ENCODE results near the gene PLB1.
A peak's percentile ranks its signal among the peaks of the same experiment; 100 is the strongest.

The PLB1 gene

DNA sequence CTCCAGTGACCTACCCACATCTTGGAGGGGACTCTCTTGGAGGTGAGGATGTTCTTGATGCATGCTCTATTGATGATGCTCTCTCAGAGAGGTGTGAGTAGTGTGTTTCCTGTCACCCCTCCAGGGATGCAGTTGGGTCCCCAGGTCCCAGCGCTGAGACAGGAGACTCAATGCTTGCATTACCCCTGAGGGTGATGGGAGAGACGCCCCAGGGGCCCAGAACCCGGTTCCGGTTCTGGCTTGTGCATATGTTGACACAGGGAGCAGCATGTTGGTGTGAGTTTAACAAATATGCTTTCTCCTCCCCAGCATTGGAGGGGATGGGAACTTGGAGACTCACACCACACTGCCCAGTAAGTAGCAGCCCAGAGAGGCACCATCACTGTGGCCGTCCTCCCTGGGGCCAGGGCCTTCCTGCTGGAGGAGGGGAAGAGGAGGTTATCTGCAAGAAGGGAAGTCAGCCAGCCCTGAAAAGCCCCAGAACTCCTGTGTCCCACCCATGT, 124.5 kb downstream of the PLB1 start:
- CTCF ChIA-PET = no interaction called here
- TF ChIP-seq, protein P1, sequence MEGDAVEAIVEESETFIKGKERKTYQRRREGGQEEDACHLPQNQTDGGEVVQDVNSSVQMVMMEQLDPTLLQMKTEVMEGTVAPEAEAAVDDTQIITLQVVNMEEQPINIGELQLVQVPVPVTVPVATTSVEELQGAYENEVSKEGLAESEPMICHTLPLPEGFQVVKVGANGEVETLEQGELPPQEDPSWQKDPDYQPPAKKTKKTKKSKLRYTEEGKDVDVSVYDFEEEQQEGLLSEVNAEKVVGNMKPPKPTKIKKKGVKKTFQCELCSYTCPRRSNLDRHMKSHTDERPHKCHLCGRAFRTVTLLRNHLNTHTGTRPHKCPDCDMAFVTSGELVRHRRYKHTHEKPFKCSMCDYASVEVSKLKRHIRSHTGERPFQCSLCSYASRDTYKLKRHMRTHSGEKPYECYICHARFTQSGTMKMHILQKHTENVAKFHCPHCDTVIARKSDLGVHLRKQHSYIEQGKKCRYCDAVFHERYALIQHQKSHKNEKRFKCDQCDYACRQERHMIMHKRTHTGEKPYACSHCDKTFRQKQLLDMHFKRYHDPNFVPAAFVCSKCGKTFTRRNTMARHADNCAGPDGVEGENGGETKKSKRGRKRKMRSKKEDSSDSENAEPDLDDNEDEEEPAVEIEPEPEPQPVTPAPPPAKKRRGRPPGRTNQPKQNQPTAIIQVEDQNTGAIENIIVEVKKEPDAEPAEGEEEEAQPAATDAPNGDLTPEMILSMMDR (conservative IDR thresholded peaks at IDR 0.05; ENCODE audit: low read depth) = no peak

DNA sequence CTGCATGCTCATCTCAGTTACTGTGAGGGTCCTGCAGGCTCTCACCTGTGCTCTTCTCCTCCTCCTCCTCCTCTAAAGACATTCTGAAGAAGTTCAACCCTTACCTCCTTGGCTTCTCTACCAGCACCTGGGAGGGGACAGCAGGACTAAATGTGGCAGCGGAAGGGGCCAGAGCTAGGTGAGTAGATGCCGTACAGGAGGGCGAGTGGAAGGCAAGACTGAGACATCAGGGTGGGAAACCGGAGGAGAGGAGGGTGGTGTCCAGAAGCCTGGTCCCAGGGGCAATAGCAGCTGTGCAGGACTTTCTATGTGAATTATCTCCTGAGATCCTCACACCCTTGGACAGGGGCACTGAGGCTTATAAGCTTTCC, 124.9 kb downstream of the PLB1 start:
- ChIA-PET POLR2A (ENCODE audit: low non-redundant PET) (no interaction called here), CTCF (interaction anchor here (0.6 kb wide), 1 partner anchor 830 kb away, joined by 3 read pairs; no protein-coding TSS in a partner anchor)
- peak overlapping the region; percentile 69 for H3K27ac ChIP-seq
- no peak for DNase-seq (ENCODE audit: low spot score)
- TF ChIP-seq, protein P1 (conservative IDR thresholded peaks at IDR 0.05; ENCODE audit: low read depth) = no peak

More for the DNA sequence above, 124.5 kb downstream of the PLB1 start:
- peak overlapping the region; percentile 69 for H3K27ac ChIP-seq
- no peak for DNase-seq (ENCODE audit: low spot score)
- POLR2A ChIA-PET (ENCODE audit: low non-redundant PET) = no interaction called here

DNA sequence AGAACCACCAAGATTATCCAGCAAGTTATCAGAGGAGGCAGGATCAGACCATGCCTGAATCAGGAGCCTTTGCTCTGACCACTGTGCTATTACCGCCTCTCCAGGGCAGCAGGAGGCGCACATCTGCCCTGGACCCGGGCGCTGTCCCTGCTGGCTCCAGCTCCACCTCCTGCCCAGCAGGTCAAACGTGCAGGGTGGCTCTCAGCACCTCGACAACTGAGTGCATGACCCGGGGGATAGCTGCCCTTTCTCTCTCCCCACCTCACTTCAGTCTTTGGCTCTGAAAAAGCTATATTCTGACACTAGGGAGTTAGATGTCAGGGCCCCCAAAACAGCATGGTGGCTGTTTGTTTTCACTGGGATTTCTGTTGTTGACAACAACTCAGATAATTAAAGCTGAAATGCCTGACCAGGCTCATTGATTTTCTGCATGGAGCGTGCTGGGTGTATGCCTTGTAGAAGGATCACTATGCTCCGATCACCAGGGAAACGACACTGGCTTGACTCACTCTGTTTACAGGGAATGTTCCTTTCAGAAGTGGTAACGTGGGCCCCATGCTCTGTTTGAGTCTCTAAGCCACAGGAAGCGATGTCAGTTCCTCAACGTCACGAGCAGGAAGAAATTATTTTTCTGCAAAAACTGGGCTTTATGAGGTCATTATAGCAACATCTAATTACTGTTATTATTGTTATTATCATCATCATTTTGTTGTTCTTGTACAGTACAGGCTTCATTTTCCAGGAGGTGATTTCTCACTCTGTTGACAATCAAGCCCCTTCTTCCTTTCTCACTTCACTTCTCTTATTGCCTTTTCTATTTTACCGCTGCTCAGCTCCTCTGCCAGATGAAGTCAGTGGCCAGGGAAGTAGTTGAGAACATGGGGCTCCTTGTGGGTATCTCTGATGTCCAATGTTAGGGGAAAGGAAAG, 125.6 kb downstream of the PLB1 start:
- peak overlapping the region; percentile 69 for H3K27ac ChIP-seq
- CTCF ChIA-PET = interaction anchor here (0.6 to 0.7 kb wide), 3 partner anchors 10 to 831 kb away, joined by 3 read pairs; no protein-coding TSS in a partner anchor
- DNase-seq (ENCODE audit: low spot score) = peak; percentile 81
- TF ChIP-seq, protein P1 (conservative IDR thresholded peaks at IDR 0.05; ENCODE audit: low read depth) = no peak
- POLR2A ChIA-PET (ENCODE audit: low non-redundant PET) = no interaction called here

DNA sequence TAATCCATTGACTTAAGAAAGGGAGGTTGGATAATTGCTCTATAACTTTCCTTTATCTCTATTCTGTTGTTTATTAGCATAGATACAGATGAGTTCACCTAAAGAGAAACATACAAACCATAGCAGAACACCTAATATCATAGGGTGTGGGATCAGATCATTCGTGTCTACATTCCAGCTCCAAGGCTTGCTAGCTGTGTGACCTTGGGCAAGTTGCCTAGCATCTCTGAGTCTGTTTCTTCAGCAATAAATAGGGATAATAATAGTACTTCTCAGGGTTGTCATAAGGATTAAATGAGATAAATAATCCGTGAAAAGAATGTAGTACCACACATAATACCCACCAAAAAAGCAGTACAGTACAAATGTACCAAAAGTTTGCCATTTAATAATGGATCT, 126.2 kb downstream of the PLB1 start:
- no peak for DNase-seq (ENCODE audit: low spot score)
- POLR2A ChIA-PET (ENCODE audit: low non-redundant PET) = no interaction called here
- CTCF ChIA-PET = no interaction called here
- TF ChIP-seq, protein P1 (conservative IDR thresholded peaks at IDR 0.05; ENCODE audit: low read depth) = no peak
- H3K27ac ChIP-seq = no peak overlapping the region

DNA sequence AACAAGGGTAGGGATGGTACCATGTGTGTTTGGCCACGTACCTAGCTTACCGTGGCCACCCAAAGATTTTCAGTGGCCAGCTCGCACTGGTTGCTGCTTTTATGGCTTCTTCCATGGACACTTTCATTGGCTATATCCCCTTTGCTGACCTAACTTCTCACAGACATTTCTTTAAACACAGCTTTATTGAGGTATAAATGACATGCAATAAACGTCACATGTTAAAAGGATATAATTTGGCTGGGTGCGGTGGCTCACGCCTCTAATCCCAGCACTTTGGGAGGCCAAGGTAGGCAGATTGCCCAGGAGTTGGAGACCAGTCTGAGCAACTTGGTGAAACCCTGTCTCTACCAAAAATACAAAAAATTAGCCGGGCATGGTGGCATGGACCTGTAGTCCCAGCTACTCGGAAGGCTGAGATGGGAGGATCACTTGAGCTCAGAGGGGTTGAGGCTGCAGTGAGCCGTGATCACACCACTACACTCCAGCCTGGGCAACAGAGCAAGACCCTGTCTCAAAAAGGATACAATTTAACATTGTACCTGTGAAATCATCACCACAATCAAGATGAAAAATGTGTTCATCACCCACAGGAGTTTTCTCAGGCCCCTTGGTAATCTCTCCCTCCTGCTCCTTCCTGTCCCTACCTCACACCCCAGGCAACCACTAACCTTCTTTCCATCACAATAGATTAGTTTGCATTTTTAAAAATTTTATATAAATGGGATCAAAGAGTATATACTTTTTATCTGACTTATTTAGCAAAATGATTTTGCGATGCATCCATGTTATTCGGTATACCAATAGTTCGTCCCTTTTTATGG, 127.9 kb downstream of the PLB1 start:
- POLR2A ChIA-PET (ENCODE audit: low non-redundant PET) = no interaction called here
- CTCF ChIA-PET = interaction anchor here (0.6 kb wide), 1 partner anchor 21 kb away, joined by 3 read pairs; no protein-coding TSS in a partner anchor
- no peak for DNase-seq (ENCODE audit: low spot score)
- no peak overlapping the region for H3K27ac ChIP-seq
- TF ChIP-seq, protein P1 (conservative IDR thresholded peaks at IDR 0.05; ENCODE audit: low read depth) = no peak

DNA sequence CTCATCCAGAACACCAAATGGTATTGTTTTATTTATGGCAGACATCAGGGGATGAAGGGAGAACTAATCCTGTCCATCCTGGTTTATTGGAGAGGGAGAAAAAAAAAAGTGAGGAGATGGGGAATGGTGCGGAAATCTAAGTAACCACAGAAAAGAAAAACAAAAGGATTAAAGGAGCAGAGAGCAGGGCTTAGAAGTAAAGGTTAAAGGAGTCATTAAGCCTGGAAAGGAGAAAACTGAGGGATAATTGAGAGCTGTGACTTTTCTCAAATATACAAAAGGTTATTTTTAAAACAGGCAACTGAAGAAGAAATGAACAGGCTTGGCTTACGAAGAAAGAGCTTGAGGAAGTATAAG, 128.6 kb downstream of the PLB1 start:
- H3K27ac ChIP-seq = no peak overlapping the region; the same call in 1 of the 2 replicates
- POLR2A ChIA-PET (ENCODE audit: low non-redundant PET) = no interaction called here
- no peak for DNase-seq (ENCODE audit: low spot score)
- CTCF ChIA-PET = no interaction called here
- TF ChIP-seq, protein P1 (conservative IDR thresholded peaks at IDR 0.05; ENCODE audit: low read depth) = no peak

Measured in RWPE1 (cell line).